NB4 (cell line): ENCODE data around the gene HMG20A.

Experiments used
- CTCF ChIP-seq: IDR thresholded peaks from one replicate; pipeline ENCODE4 v1.5.1; 2012; ENCODE audit warnings: low read depth, low read length
- POLR2A ChIP-seq: IDR thresholded peaks from 2 replicates; pipeline ENCODE4 v1.6.1; 2011; ENCODE audit warnings: mild to moderate bottlenecking; ENCODE audit not compliant: insufficient read length; ENCODE audit errors: extremely low read depth

GRCh38 chr15:77487469-77487842, 66.8 kb downstream of the HMG20A start:
- TF ChIP-seq CTCF (no peak), POLR2A (no peak)
